Peyer's patch (tissue), 4 donors: ENCODE data around the gene USPL1. TPM values are rescaled to one million over a fixed set of nuclear protein-coding genes. Genes with fewer than 3 reads are reported as not detected.

Experiments used
- DNase-seq, 3 donors: peaks; one replicate each; pipeline ENCODE4 v3.0.0-alpha.2; 2017 to 2019
- H3K27ac ChIP-seq, 4 donors: fragments of 200-600 bp; sonication (generic); one replicate each; pipeline ENCODE4 v1.5.1; 2016 to 2019
- H3K27me3 ChIP-seq, 2 donors: fragments of 200-600 bp; sonication (generic); one replicate each; pipeline ENCODE4 v1.5.1; 2019
- H3K36me3 ChIP-seq, 3 donors: fragments of 200-600 bp; sonication (generic); one replicate each; pipeline ENCODE4 v1.5.1; 2016 to 2019
- H3K4me1 ChIP-seq, 4 donors: fragments of 200-600 bp; sonication (generic); one replicate each; pipeline ENCODE4 v1.5.1; 2016 to 2019
- H3K4me3 ChIP-seq, 4 donors: fragments of 200-600 bp; sonication (generic); 1 replicate in 3 of 4; 2 replicates in 1 of 4; pipeline ENCODE4 v1.5.1; 2016 to 2019; ENCODE audit warnings: mild to moderate bottlenecking in 1 of 4
- H3K9me3 ChIP-seq, 4 donors: fragments of 200-600 bp; sonication (generic); one replicate each; pipeline ENCODE4 v1.5.1; 2016 to 2019; ENCODE audit warnings: mild to moderate bottlenecking in 1 of 4
- POLR2A ChIP-seq, 2 donors: fragments of 450-650 bp; IDR thresholded peaks; one replicate each; pipeline ENCODE4 v1.5.1; 2017; ENCODE audit warnings: antibody characterized with exemption in 2 of 2, mild to moderate bottlenecking in 2 of 2, moderate library complexity in 2 of 2
- total RNA-seq, 4 donors: library from RNA; depleted of rRNA; stranded (reverse); fragments of >200 nt; gene quantifications; one replicate each; pipeline ENCODE4 v1.1.0, GENCODE V29; 2016
- TF ChIP-seq, protein P1 (sequence below), 6 experiments: fragments of 450-650 bp in 4 of 6; fragments of 200-600 bp in 2 of 6; sonication (generic) in 1 of 6; IDR thresholded peaks; one replicate each; pipeline ENCODE4 v1.5.1; 2017 to 2019; ENCODE audit warnings: antibody characterized with exemption in 6 of 6, mild to moderate bottlenecking in 3 of 6, moderate library complexity in 1 of 6

USPL1 gene
- total RNA-seq, 4 donors from 2014 or later, result 18.1 to 42.9 (median 21.7) TPM

DNA sequence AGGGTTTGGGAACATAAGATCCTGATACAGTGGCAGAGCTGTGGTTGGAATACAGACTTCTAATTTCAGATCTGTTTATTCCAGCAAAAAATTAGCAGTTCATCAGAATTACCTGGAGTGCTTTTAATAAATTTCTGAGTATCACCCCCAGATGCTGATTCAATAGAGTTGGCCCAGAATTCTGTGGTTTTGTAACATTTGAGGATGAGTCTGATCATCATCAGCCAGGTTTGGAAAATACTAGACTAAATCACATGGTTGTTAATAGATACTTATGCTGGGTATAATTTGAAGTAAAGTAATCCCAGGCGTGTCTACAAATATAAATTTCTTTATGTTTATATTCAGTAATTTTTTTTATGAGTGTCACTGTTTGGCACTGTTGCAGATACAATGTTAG, 4.8 kb downstream of the USPL1 start:
- Histone ChIP-seq H3K9me3 (no peaks in the 10 kb centered on the region), H3K27ac (no peak overlapping the region), H3K27me3 (no peaks in the 10 kb centered on the region), H3K36me3 (peaks cover 0 to 17% (median 0%) of the 10 kb centered on the region in 3 donors), H3K4me1 (peaks cover 0 to 21% (median 6%) of the 10 kb centered on the region in 4 donors), H3K4me3 (no peak overlapping the region)
- TF ChIP-seq, protein P1, sequence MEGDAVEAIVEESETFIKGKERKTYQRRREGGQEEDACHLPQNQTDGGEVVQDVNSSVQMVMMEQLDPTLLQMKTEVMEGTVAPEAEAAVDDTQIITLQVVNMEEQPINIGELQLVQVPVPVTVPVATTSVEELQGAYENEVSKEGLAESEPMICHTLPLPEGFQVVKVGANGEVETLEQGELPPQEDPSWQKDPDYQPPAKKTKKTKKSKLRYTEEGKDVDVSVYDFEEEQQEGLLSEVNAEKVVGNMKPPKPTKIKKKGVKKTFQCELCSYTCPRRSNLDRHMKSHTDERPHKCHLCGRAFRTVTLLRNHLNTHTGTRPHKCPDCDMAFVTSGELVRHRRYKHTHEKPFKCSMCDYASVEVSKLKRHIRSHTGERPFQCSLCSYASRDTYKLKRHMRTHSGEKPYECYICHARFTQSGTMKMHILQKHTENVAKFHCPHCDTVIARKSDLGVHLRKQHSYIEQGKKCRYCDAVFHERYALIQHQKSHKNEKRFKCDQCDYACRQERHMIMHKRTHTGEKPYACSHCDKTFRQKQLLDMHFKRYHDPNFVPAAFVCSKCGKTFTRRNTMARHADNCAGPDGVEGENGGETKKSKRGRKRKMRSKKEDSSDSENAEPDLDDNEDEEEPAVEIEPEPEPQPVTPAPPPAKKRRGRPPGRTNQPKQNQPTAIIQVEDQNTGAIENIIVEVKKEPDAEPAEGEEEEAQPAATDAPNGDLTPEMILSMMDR (IDR thresholded peaks at IDR 0.05), result no peak
- no peak for TF ChIP-seq POLR2A (IDR thresholded peaks at IDR 0.05)
- no peak for DNase-seq

DNA sequence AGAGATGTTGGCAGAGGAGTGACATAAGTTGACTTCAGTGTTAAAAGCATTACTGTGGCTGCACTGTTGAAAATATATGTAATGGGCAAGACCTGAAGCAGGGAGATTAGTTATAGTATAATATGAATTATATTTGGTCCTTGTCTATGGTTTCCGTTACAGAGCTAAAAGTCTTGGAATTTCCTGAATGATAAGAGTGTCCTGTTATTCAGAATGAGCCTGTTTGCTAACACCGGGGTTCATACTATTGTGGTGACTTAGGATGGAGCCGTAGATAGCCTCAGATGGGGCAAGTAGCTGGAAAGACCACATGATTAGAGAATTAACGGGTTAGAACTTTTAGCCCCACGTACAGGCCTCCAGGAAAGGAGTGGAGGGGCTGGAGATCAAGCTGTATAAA, 5.7 kb downstream of the USPL1 start:
- no peak overlapping the region for H3K27ac ChIP-seq
- DNase-seq, result no peak
- peaks cover 0 to 21% (median 6%) of the 10 kb centered on the region in 4 donors for H3K4me1 ChIP-seq
- peaks cover 0 to 17% (median 0%) of the 10 kb centered on the region in 3 donors for H3K36me3 ChIP-seq
- TF ChIP-seq POLR2A (IDR thresholded peaks at IDR 0.05), result no peak
- TF ChIP-seq, protein P1 (IDR thresholded peaks at IDR 0.05), result no peak
- H3K9me3 ChIP-seq, result no peaks in the 10 kb centered on the region
- no peaks in the 10 kb centered on the region for H3K27me3 ChIP-seq
- no peak overlapping the region for H3K4me3 ChIP-seq

GRCh38 chr13:30624630-30625029, 6.9 kb downstream of the USPL1 start:
- Histone ChIP-seq H3K4me3 (no peak overlapping the region), H3K36me3 (peaks cover 0 to 17% (median 0%) of the 10 kb centered on the region in 3 donors), H3K27ac (no peak overlapping the region), H3K27me3 (no peaks in the 10 kb centered on the region), H3K4me1 (peaks cover 0 to 11% (median 1%) of the 10 kb centered on the region in 4 donors), H3K9me3 (no peaks in the 10 kb centered on the region)
- DNase-seq, result no peak
- TF ChIP-seq POLR2A (IDR thresholded peaks at IDR 0.05), result no peak
- TF ChIP-seq, protein P1 (IDR thresholded peaks at IDR 0.05), result no peak

DNA sequence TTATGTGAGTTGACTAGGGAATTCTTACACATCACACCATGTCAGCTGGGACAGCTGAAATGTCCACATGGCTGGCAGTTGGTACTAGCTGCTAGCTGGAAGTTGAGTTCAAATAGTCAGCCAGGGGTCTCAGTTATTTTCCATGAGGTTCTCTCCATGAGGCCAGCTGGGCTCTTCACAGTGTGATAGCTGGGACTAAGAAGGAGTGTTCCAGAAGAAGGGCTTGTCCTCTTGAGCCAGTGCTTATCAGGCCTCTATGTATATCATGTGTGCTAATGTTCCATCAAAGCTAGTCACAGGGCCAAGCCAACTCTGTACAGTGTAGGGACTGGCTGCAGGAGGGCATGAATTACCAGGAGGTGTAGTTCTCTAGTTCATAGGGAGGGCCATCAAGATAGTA, 11.8 kb downstream of the USPL1 start:
- H3K4me1 ChIP-seq, result peaks cover 0 to 6% (median 0%) of the 10 kb centered on the region in 4 donors
- peaks cover 0 to 29% (median 0%) of the 10 kb centered on the region in 3 donors for H3K36me3 ChIP-seq
- no peak overlapping the region for H3K4me3 ChIP-seq
- TF ChIP-seq, protein P1 (IDR thresholded peaks at IDR 0.05), result no peak
- TF ChIP-seq POLR2A (IDR thresholded peaks at IDR 0.05), result no peak
- no peak overlapping the region for H3K27ac ChIP-seq
- no peaks in the 10 kb centered on the region for H3K9me3 ChIP-seq
- H3K27me3 ChIP-seq, result no peaks in the 10 kb centered on the region
- DNase-seq, result no peak

- TF ChIP-seq, protein P1 (IDR thresholded peaks at IDR 0.05), result no peak
- TF ChIP-seq POLR2A (IDR thresholded peaks at IDR 0.05), result no peak
- Histone ChIP-seq H3K36me3 (peaks cover 0 to 32% (median 0%) of the 10 kb centered on the region in 3 donors), H3K9me3 (no peaks in the 10 kb centered on the region), H3K27ac (no peak overlapping the region), H3K4me1 (peaks cover 0 to 6% (median 0%) of the 10 kb centered on the region in 4 donors), H3K27me3 (no peaks in the 10 kb centered on the region), H3K4me3 (no peak overlapping the region)
- DNase-seq, result no peak
Measured at GRCh38 chr13:30633861-30634260, 16.1 kb downstream of the USPL1 start.

GRCh38 chr13:30634838-30635237, 17.1 kb downstream of the USPL1 start:
- Histone ChIP-seq H3K36me3 (peaks cover 0 to 40% (median 0%) of the 10 kb centered on the region in 3 donors), H3K9me3 (no peaks in the 10 kb centered on the region), H3K4me3 (no peak overlapping the region), H3K27me3 (no peaks in the 10 kb centered on the region), H3K27ac (no peak overlapping the region), H3K4me1 (peaks cover 0 to 4% (median 0%) of the 10 kb centered on the region in 4 donors)
- DNase-seq, result no peak
- TF ChIP-seq POLR2A (IDR thresholded peaks at IDR 0.05), result no peak
- TF ChIP-seq, protein P1 (IDR thresholded peaks at IDR 0.05), result no peak
